Thoracic aorta (tissue), 2 donors: Measurements from ENCODE around the gene SLC30A5. TPM values are rescaled to one million over a fixed set of nuclear protein-coding genes. Genes with fewer than 3 reads are reported as not detected.

Experiments used
- ATAC-seq: fragments of 150-250 bp; one replicate; pipeline ENCODE4 v1.8.0; 2017; ENCODE audit warnings: low read depth; ENCODE audit not compliant: insufficient number of reproducible peaks, low FRiP score
- DNase-seq: peaks from one replicate; pipeline ENCODE4 v3.0.0-alpha.2; 2020; ENCODE audit warnings: low spot score
- H3K27ac ChIP-seq, 2 donors: fragments of 200-600 bp; sonication (generic); 1 replicate in 1 of 2; 2 replicates in 1 of 2; pipeline ENCODE4 v1.5.1; 2016; ENCODE audit warnings: mild to moderate bottlenecking in 2 of 2, moderate library complexity in 2 of 2
- H3K27me3 ChIP-seq: fragments of 200-600 bp; sonication (generic); replicated peaks from 2 replicates; pipeline ENCODE4 v1.6.0; 2016; ENCODE audit warnings: mild to moderate bottlenecking; ENCODE audit not compliant: insufficient read depth
- H3K36me3 ChIP-seq: fragments of 200-600 bp; sonication (generic); one replicate; pipeline ENCODE4 v1.5.1; 2016
- H3K4me1 ChIP-seq, 2 donors: fragments of 200-600 bp; sonication (generic); 1 replicate in 1 of 2; 2 replicates in 1 of 2; pipeline versions ENCODE4 v1.5.1 to v1.6.0; 2016; ENCODE audit warnings: low read depth in 2 of 2, mild to moderate bottlenecking in 1 of 2; ENCODE audit not compliant: control insufficient read depth in 1 of 2
- H3K4me3 ChIP-seq: fragments of 200-600 bp; sonication (generic); 2 replicates; pipeline ENCODE4 v1.5.1; 2016; ENCODE audit warnings: mild to moderate bottlenecking
- H3K9me3 ChIP-seq: fragments of 200-600 bp; sonication (generic); 2 replicates; pipeline ENCODE4 v1.5.1; 2016
- CTCF ChIP-seq: fragments of 200-600 bp; sonication (generic); IDR thresholded peaks from one replicate; pipeline ENCODE4 v1.5.1; 2019; ENCODE audit warnings: antibody characterized with exemption
- total RNA-seq, 2 donors: library from RNA; depleted of rRNA; stranded (reverse); fragments of >200 nt; gene quantifications; one replicate each; pipeline versions ENCODE4 v1.1.0 to v1.2.3, GENCODE V29; 2016

SLC30A5 gene
- total RNA-seq, 2 donors from 2014 or later = 42.8 to 64.3 TPM

GRCh38 chr5:69149676-69150010, 55.8 kb downstream of the SLC30A5 start:
- no peaks in the 10 kb centered on the region for H3K9me3 ChIP-seq
- no peak overlapping the region for H3K27ac ChIP-seq
- H3K4me3 ChIP-seq = no peak overlapping the region
- H3K27me3 ChIP-seq = no peaks in the 10 kb centered on the region
- no peaks in the 10 kb centered on the region for H3K4me1 ChIP-seq
- H3K36me3 ChIP-seq = no peaks in the 10 kb centered on the region
- TF ChIP-seq CTCF = no peak
- no peak for DNase-seq
- no peak for ATAC-seq

GRCh38 chr5:69152731-69153130, 58.9 kb downstream of the SLC30A5 start:
- TF ChIP-seq CTCF = no peak
- H3K36me3 ChIP-seq = no peaks in the 10 kb centered on the region
- DNase-seq (no peak), ATAC-seq (no peak)
- H3K4me3 ChIP-seq = no peak overlapping the region
- no peaks in the 10 kb centered on the region for H3K9me3 ChIP-seq
- no peaks in the 10 kb centered on the region for H3K4me1 ChIP-seq
- H3K27me3 ChIP-seq = no peaks in the 10 kb centered on the region
- no peak overlapping the region for H3K27ac ChIP-seq

DNA sequence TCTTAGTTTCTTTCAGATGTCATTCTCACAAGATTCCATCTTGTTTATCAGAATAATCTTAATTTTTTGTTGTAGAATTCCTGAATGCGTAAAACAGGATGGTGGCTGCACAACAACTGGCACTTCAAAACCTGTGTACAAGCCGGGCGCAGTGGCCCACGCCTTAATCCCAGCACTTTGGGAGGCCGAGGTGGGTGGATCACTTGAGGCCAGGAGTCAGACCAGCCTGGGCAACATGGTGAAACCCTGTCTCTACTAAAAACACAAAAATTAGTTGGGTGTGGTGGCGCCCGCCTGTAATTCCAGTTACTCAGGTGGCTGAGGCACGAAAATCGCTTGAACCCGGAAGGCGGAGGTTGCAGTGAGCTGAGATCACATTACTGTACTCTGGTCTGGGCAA, 62.6 kb downstream of the SLC30A5 start:
- Histone ChIP-seq H3K4me3 (no peak overlapping the region), H3K9me3 (no peaks in the 10 kb centered on the region), H3K27ac (no peak overlapping the region), H3K36me3 (no peaks in the 10 kb centered on the region), H3K4me1 (no peaks in the 10 kb centered on the region), H3K27me3 (no peaks in the 10 kb centered on the region)
- no peak for TF ChIP-seq CTCF
- ATAC-seq (no peak), DNase-seq (no peak)

DNA sequence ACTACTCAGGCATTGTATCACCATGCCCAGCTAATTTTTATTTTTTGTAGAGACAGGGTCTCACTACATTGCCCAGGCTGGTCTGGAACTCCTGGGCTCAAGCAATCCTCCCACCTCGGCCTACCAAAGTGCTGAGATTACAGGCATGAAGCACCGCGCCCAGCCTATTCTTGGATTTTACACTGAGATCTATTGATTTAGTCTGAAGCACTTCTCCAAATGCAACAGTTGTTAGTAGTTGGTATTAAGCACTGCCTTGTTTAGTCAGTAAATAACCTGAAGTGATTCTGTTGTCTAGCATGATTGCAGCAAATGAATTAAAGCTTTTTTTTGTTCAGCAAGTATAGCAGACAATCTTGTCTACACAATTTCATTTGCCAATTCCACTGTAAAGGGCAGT, 64.2 kb downstream of the SLC30A5 start:
- no peak overlapping the region for H3K27ac ChIP-seq
- no peaks in the 10 kb centered on the region for H3K27me3 ChIP-seq
- no peak for TF ChIP-seq CTCF
- H3K4me3 ChIP-seq = no peak overlapping the region
- H3K9me3 ChIP-seq = no peaks in the 10 kb centered on the region
- H3K4me1 ChIP-seq = no peaks in the 10 kb centered on the region
- DNase-seq (no peak), ATAC-seq (no peak)
- no peaks in the 10 kb centered on the region for H3K36me3 ChIP-seq

- Histone ChIP-seq H3K4me3 (no peak overlapping the region), H3K27ac (no peak overlapping the region), H3K9me3 (no peaks in the 10 kb centered on the region), H3K4me1 (no peaks in the 10 kb centered on the region), H3K36me3 (no peaks in the 10 kb centered on the region), H3K27me3 (no peaks in the 10 kb centered on the region)
- no peak for TF ChIP-seq CTCF
- DNase-seq (no peak), ATAC-seq (no peak)
These were observed 66.8 kb downstream of the SLC30A5 start for GRCh38 chr5:69160651-69161050.
